Measurements from ENCODE around the gene ARSG.

ARSG gene

DNA sequence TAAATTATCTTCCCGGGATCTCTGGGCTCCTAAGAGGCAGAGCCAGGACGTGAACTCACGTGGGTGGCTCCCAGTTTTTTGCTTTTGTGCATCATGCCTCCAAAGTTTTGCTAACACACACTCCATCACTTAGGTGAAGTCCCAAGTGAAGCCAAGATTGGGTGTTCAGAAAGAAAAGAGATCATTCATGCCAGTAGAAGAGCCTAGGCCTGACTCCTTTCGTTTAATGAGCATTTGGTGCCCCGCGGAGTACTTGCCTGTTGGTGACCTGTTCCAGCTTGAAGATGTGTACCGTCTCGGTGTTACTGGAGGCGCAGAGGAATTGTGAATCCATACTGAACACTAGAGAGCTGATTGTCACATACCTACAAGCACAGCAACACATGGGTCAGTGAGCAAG is 141.9 kb downstream of the ARSG start:
- H3K27ac ChIP-seq, result no peak overlapping the region
- TF ChIP-seq, protein P1, sequence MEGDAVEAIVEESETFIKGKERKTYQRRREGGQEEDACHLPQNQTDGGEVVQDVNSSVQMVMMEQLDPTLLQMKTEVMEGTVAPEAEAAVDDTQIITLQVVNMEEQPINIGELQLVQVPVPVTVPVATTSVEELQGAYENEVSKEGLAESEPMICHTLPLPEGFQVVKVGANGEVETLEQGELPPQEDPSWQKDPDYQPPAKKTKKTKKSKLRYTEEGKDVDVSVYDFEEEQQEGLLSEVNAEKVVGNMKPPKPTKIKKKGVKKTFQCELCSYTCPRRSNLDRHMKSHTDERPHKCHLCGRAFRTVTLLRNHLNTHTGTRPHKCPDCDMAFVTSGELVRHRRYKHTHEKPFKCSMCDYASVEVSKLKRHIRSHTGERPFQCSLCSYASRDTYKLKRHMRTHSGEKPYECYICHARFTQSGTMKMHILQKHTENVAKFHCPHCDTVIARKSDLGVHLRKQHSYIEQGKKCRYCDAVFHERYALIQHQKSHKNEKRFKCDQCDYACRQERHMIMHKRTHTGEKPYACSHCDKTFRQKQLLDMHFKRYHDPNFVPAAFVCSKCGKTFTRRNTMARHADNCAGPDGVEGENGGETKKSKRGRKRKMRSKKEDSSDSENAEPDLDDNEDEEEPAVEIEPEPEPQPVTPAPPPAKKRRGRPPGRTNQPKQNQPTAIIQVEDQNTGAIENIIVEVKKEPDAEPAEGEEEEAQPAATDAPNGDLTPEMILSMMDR (conservative IDR thresholded peaks at IDR 0.05), result no peak
- TF ChIP-seq ZFX (IDR thresholded peaks at IDR 0.05), result no peak

- TF ChIP-seq, protein P1 (conservative IDR thresholded peaks at IDR 0.05), result no peak
- TF ChIP-seq ZFX (IDR thresholded peaks at IDR 0.05), result no peak
- no peak overlapping the region for H3K27ac ChIP-seq
These were observed 142.7 kb downstream of the ARSG start for GRCh38 chr17:68433911-68434508.

DNA sequence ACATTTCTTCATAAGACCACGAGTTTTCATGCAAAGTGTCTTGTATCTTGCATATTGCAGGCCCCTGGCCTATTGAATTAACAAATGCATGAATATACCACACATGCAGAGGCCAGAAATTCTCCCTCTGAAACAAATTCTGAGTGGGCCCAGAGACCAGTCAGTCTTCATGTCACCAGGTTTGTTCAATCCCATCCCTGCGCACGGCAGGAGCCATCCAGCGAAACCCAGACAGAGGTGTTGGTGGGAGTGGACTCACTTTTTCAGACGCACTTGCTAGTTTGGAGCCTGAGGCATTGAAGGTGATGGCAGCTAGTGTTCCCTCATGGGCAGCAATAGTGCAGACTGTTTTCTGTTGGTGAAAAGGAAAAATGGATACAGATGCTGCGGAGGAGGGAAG is 144.1 kb downstream of the ARSG start:
- TF ChIP-seq ZFX (IDR thresholded peaks at IDR 0.05), result no peak
- TF ChIP-seq, protein P1 (conservative IDR thresholded peaks at IDR 0.05), result no peak
- H3K27ac ChIP-seq, result no peak overlapping the region

DNA sequence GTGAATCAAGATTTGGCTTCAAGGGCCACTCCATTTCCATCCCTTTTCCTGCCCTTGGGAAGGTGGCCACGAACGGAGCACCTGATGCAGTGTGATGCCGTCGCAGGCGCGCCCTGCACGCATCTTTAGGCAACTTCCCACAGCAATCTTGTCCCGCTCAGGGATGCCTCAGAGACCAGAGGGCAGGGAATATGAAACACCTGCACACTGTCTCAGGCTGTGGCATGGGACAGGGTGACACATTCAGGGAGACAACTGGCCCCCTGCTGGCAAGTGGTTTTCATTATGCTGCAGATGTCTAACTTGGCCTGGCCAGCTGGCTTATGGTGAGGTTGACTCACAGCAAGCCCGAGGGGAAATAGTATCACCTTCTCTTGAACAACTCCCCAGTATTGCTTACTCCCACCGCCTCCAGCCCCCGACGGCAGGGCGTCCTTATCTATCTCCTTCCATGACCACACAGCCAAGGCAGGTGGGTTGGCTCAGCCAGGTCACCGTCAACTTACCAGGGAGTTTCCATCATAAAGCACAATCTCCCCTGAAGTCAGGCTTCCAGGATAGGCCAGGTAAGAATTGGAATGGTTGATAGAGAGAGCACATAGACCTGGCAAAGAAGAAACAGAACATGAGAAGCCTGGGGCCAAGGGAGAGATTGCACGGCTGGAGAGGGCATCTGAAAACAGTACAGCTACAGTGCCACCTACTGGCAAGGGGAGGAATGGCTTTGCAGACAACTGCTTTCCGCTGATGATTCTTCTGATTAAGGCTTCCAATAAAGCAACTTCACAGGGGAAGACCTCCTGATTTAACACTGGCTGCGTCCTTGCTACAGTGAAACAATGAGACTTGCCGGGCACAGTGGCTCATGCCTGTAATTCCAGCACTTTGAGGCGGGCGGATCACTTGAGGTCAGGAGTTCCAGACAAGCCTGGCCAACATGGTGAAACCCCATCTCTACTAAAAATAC is 144.9 kb downstream of the ARSG start:
- H3K27ac ChIP-seq, result peak overlapping the region; percentile 16; the same call in 1 of the 2 replicates
- TF ChIP-seq, protein P1 (conservative IDR thresholded peaks at IDR 0.05), result peak; percentile 96
- no peak for TF ChIP-seq ZFX (IDR thresholded peaks at IDR 0.05)

GRCh38 chr17:68437979-68438822 is 146.9 kb downstream of the ARSG start:
- peak overlapping the region; percentile 27 for H3K27ac ChIP-seq
- TF ChIP-seq, protein P1 (conservative IDR thresholded peaks at IDR 0.05), result no peak
- no peak for TF ChIP-seq ZFX (IDR thresholded peaks at IDR 0.05)

GRCh38 chr17:68439656-68440290 is 148.5 kb downstream of the ARSG start:
- TF ChIP-seq ZFX (IDR thresholded peaks at IDR 0.05), result no peak
- TF ChIP-seq, protein P1 (conservative IDR thresholded peaks at IDR 0.05), result no peak
- no peak overlapping the region for H3K27ac ChIP-seq

Measured in C4-2B (cell line).